Breast epithelium (tissue), 4 donors: ENCODE measurements around the gene EXOSC7. TPM values are rescaled to one million over a fixed set of nuclear protein-coding genes. Genes with fewer than 3 reads are reported as not detected.
"Not testable (repeated sequence)": the region's sequence is repeated elsewhere in the genome, so short reads cannot be mapped to it uniquely, and the experiment has no call there.

Experiments
- DNase-seq, 2 donors: peaks; one replicate each; pipeline ENCODE4 v3.0.0-alpha.2; 2019; ENCODE audit warnings: low spot score in 2 of 2
- H3K27ac ChIP-seq, 2 donors: fragments of 200-600 bp; sonication (generic) in 1 of 2; one replicate each; pipeline ENCODE4 v1.5.1; 2016 to 2019; ENCODE audit warnings: mild to moderate bottlenecking in 1 of 2
- H3K27me3 ChIP-seq, 2 donors: fragments of 200-600 bp; sonication (generic) in 1 of 2; one replicate each; pipeline versions ENCODE4 v1.5.1 to v1.6.0; 2017 to 2019; ENCODE audit warnings: control low read depth in 1 of 2, mild to moderate bottlenecking in 1 of 2
- H3K36me3 ChIP-seq: fragments of 200-600 bp; one replicate; pipeline ENCODE4 v1.5.1; 2019
- H3K4me1 ChIP-seq, 2 donors: fragments of 200-600 bp; sonication (generic); one replicate each; pipeline ENCODE4 v1.5.1; 2016 to 2019; ENCODE audit warnings: control low read depth in 1 of 2
- H3K4me3 ChIP-seq, 3 donors: fragments of 200-600 bp; sonication (generic); 1 replicate in 2 of 3; 2 replicates in 1 of 3; pipeline ENCODE4 v1.5.1; 2016 to 2019; ENCODE audit warnings: mild to moderate bottlenecking in 3 of 3, moderate library complexity in 2 of 3
- H3K9me3 ChIP-seq, 2 donors: fragments of 200-600 bp; sonication (generic) in 1 of 2; one replicate each; pipeline ENCODE4 v1.5.1; 2016 to 2019; ENCODE audit warnings: control low read depth in 1 of 2
- POLR2A ChIP-seq: fragments of 450-650 bp; IDR thresholded peaks from one replicate; pipeline ENCODE4 v1.6.1; 2016; ENCODE audit warnings: antibody characterized with exemption, mild to moderate bottlenecking, moderate library complexity
- POLR2AphosphoS5 ChIP-seq, 3 donors: sonication (generic); formaldehyde crosslinking; IDR thresholded peaks; one replicate each; pipeline ENCODE4 v1.6.1; 2017; ENCODE audit warnings: antibody characterized with exemption in 3 of 3
- intact Hi-C: fragments of 100-400 bp; cut with DNase I; formaldehyde crosslinking; loops from one replicate; pipeline ENCODE4 v1.15.1; 2023; ENCODE audit warnings: low total_unique reads
- total RNA-seq, 3 donors: library from RNA; depleted of rRNA; stranded (reverse); fragments of >200 nt; gene quantifications; one replicate each; pipeline ENCODE4 v1.1.0, GENCODE V29; 2016
- TF ChIP-seq, protein P1 (sequence below), 3 donors: fragments of 450-650 bp; IDR thresholded peaks; one replicate each; pipeline ENCODE4 v1.5.1; 2016 to 2017; ENCODE audit warnings: antibody characterized with exemption in 3 of 3, mild to moderate bottlenecking in 3 of 3, moderate library complexity in 3 of 3

EXOSC7 gene
- total RNA-seq, 3 donors from 2014 or later = 39.0 to 54.9 (median 43.0) TPM

DNA sequence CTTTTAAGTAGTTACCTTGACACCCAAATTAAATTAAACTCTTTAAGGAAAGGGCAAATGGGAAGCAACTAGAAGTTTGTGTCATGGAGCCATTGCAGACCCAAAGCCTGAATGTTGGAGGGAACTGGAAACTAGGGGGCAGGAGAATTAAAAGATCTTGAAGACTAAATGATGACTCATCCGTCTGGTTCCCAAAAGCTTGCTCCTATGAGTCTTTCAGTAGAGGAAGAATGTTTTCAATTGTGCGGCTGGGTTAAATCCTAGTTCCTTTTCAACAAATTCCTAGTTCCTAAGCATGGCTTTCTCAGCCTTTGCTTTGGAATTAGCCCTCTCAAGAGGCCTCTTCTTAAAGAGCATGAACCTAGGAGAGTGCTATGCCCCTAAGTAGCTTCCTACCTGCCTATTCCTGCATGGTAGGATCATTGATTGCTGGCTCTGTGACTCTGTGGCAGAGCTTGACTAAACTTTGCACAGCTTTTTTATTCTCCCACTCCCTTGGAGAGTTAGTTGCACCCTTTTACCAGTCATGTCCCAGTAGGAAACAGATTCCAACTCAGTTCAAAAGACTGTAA lies 67.8 kb downstream of the EXOSC7 start:
- peak overlapping the region in 1 of 2 donors; percentile 21 for H3K27ac ChIP-seq
- intact Hi-C loops = loop anchor here (5.0 kb wide), 1 partner anchor 168 kb away; no protein-coding TSS in a partner anchor

DNA sequence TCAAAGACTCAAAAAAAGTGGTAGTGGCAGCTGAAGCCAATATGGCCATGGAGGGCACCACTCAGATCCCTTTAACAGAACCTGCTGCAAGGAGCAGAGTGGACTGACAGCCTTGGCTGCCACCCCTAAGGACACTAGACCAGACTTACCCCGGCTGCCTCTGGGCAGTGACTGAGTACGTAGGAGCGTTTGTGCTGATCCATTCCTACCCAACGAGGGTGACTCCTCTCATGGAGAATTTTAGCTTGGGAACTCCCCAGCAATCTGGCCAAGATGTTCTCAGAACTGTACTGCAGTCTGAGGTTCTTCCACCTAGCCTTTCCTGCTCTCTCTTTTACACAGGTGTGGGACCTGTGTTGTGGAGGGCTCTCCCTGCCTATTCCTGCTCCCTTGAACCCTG lies 72.2 kb downstream of the EXOSC7 start:
- H3K27ac ChIP-seq = no peak overlapping the region
- H3K36me3 ChIP-seq = no peaks in the 10 kb centered on the region
- no peak overlapping the region for H3K4me3 ChIP-seq
- H3K9me3 ChIP-seq = no peaks in the 10 kb centered on the region
- no peak for DNase-seq
- intact Hi-C loops = no loop called here
- H3K27me3 ChIP-seq = peaks cover 0 to 12% of the 10 kb centered on the region in 2 donors
- TF ChIP-seq, protein P1, sequence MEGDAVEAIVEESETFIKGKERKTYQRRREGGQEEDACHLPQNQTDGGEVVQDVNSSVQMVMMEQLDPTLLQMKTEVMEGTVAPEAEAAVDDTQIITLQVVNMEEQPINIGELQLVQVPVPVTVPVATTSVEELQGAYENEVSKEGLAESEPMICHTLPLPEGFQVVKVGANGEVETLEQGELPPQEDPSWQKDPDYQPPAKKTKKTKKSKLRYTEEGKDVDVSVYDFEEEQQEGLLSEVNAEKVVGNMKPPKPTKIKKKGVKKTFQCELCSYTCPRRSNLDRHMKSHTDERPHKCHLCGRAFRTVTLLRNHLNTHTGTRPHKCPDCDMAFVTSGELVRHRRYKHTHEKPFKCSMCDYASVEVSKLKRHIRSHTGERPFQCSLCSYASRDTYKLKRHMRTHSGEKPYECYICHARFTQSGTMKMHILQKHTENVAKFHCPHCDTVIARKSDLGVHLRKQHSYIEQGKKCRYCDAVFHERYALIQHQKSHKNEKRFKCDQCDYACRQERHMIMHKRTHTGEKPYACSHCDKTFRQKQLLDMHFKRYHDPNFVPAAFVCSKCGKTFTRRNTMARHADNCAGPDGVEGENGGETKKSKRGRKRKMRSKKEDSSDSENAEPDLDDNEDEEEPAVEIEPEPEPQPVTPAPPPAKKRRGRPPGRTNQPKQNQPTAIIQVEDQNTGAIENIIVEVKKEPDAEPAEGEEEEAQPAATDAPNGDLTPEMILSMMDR (IDR thresholded peaks at IDR 0.05) = no peak
- TF ChIP-seq POLR2A (no peak), POLR2AphosphoS5 (IDR thresholded peaks at IDR 0.05) (no peak)
- H3K4me1 ChIP-seq = no peaks in the 10 kb centered on the region

More for the DNA sequence above, 67.8 kb downstream of the EXOSC7 start:
- no peaks in the 10 kb centered on the region for H3K9me3 ChIP-seq
- no peak for DNase-seq
- no peaks in the 10 kb centered on the region for H3K36me3 ChIP-seq
- no peaks in the 10 kb centered on the region for H3K4me1 ChIP-seq
- H3K27me3 ChIP-seq = peaks cover 0 to 2% of the 10 kb centered on the region in 2 donors
- H3K4me3 ChIP-seq = no peak overlapping the region
- TF ChIP-seq POLR2A (no peak), POLR2AphosphoS5 (IDR thresholded peaks at IDR 0.05) (no peak)
- TF ChIP-seq, protein P1 (IDR thresholded peaks at IDR 0.05) = no peak

DNA sequence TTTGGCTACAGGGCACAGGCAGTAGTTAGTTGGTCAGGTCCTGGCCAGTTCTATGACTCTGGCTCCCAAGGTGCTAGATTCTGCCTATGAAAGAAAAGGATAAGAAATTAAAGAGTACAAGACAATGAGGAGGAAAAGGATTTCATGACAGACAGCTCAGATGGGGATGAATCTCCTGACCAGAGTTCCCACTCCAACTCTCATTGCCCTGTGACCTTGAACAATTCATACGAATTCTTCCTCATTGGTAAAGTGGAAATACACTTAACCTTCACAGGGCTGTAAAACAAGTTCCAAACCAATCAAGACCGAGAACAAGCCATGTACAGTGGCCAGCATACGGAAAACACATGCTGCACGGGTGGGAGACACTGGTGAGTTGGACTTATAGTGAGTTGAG lies 73.8 kb downstream of the EXOSC7 start:
- no peaks in the 10 kb centered on the region for H3K36me3 ChIP-seq
- H3K27ac ChIP-seq = no peak overlapping the region
- no peak overlapping the region for H3K4me3 ChIP-seq
- no peaks in the 10 kb centered on the region for H3K9me3 ChIP-seq
- DNase-seq = no peak
- no peak for TF ChIP-seq POLR2A
- TF ChIP-seq POLR2AphosphoS5 (IDR thresholded peaks at IDR 0.05) = no peak
- TF ChIP-seq, protein P1 (IDR thresholded peaks at IDR 0.05) = no peak
- H3K4me1 ChIP-seq = peaks cover 0 to 3% of the 10 kb centered on the region in 2 donors
- intact Hi-C loops = no loop called here
- peaks cover 0 to 12% of the 10 kb centered on the region in 2 donors for H3K27me3 ChIP-seq

DNA sequence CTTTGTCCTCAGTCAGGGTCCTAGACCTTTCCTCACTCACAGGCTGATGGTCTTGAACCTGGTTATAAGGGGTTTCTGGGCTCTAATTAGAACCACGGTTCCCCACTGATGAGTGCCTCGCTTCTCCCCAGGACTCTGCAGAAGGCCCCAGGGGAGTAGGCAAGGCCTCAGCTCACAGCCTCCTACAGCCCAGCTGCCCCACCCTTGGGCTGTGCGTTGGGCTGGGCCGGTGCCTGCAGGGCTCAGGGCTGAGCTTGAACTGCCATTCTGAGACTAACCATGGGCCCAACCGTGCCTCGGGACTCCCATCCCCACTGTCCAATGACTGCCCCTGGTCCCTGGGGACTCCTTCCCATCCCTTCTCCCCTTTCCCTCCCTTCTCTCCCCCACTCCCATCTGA lies 75.6 kb downstream of the EXOSC7 start:
- H3K9me3 ChIP-seq = no peaks in the 10 kb centered on the region
- H3K27me3 ChIP-seq = peaks cover 0 to 12% of the 10 kb centered on the region in 2 donors
- peaks cover 0 to 3% of the 10 kb centered on the region in 2 donors for H3K4me1 ChIP-seq
- TF ChIP-seq, protein P1 (IDR thresholded peaks at IDR 0.05) = no peak
- TF ChIP-seq POLR2A (no peak), POLR2AphosphoS5 (IDR thresholded peaks at IDR 0.05) (no peak)
- DNase-seq = no peak
- H3K27ac ChIP-seq = no peak overlapping the region
- intact Hi-C loops = no loop called here
- H3K36me3 ChIP-seq = no peaks in the 10 kb centered on the region
- no peak overlapping the region for H3K4me3 ChIP-seq

DNA sequence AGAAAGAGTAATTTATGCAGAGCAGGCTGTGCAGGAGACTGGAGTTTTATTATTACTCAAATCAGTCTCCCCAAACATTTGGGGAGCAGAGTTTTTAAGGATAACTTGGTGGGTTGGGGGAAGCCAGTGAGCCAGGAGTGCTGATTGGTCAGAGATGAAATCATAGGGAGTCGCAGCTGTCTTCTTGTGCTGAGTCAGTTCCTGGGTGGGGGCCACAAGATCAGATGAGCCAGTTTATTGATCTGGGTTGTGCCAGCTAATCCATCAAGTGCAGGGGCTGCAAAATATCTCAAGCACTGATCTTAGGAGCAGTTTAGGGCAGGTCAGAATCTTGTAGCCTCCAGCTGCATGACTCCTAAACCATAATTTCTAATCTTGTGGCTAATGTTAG lies 77.8 kb downstream of the EXOSC7 start:
- H3K9me3 ChIP-seq, H3K36me3 ChIP-seq, intact Hi-C loops, H3K27me3 ChIP-seq, H3K4me3 ChIP-seq, H3K4me1 ChIP-seq, DNase-seq: not testable (repeated sequence)
- peak overlapping the region in 1 of 2 donors; percentile 48 for H3K27ac ChIP-seq
